Measurements from ENCODE around the gene KRTAP22-2. TPM values are rescaled to one million over a fixed set of nuclear protein-coding genes. Genes with fewer than 3 reads are reported as not detected.

KRTAP22-2 gene
- total RNA-seq, 1 donor from 2014 or later = not detected

- Mint-ChIP-seq H3K4me3 (no peak overlapping the region), H3K27ac (no peak overlapping the region), H3K4me1 (no peaks in the 10 kb centered on the region), H3K9me3 (peaks cover 3% of the 10 kb centered on the region), H3K36me3 (ENCODE audit: low read depth) (no peaks in the 10 kb centered on the region), H3K27me3 (no peaks in the 10 kb centered on the region)
- intact Hi-C loops (cut with micrococcal nuclease) = no loop called here
- ChIA-PET CTCF (no interaction called here), POLR2A (no interaction called here)
- TF ChIP-seq CTCF (IDR thresholded peaks at IDR 0.05) = no peak
- ATAC-seq (ENCODE audit: low read depth) (no peak), DNase-seq (no peak)
Measured at GRCh38 chr21:30577766-30578165, 12.4 kb downstream of the KRTAP22-2 start.

GRCh38 chr21:30567617-30568016 is 22.6 kb downstream of the KRTAP22-2 start:
- Mint-ChIP-seq H3K27me3 (no peaks in the 10 kb centered on the region), H3K36me3 (ENCODE audit: low read depth) (no peaks in the 10 kb centered on the region), H3K4me3 (no peak overlapping the region), H3K27ac (no peak overlapping the region), H3K4me1 (no peaks in the 10 kb centered on the region), H3K9me3 (peaks cover 2% of the 10 kb centered on the region)
- no peak for TF ChIP-seq CTCF (IDR thresholded peaks at IDR 0.05)
- intact Hi-C loops (cut with micrococcal nuclease) = no loop called here
- ChIA-PET POLR2A (no interaction called here), CTCF (no interaction called here)
- no peak for ATAC-seq (ENCODE audit: low read depth)
- DNase-seq = no peak

- Mint-ChIP-seq H3K27me3 (no peaks in the 10 kb centered on the region), H3K36me3 (ENCODE audit: low read depth) (no peaks in the 10 kb centered on the region), H3K9me3 (peaks cover 3% of the 10 kb centered on the region), H3K4me3 (no peak overlapping the region), H3K4me1 (no peaks in the 10 kb centered on the region), H3K27ac (no peak overlapping the region)
- DNase-seq (no peak), ATAC-seq (ENCODE audit: low read depth) (no peak)
- intact Hi-C loops (cut with micrococcal nuclease) = no loop called here
- ChIA-PET CTCF (no interaction called here), POLR2A (no interaction called here)
- no peak for TF ChIP-seq CTCF (IDR thresholded peaks at IDR 0.05)
Measured at GRCh38 chr21:30563630-30564029, 26.6 kb downstream of the KRTAP22-2 start.

- H3K4me1 Mint-ChIP-seq = no peaks in the 10 kb centered on the region
- no peak for ATAC-seq (ENCODE audit: low read depth)
Measured at GRCh38 chr21:30563072-30563471, 27.1 kb downstream of the KRTAP22-2 start.

GRCh38 chr21:30561957-30562356 is 28.2 kb downstream of the KRTAP22-2 start:
- no peak overlapping the region for H3K4me3 Mint-ChIP-seq
- ChIA-PET CTCF (no interaction called here), POLR2A (no interaction called here)
- no peak overlapping the region for H3K27ac Mint-ChIP-seq
- no peak for DNase-seq
- H3K36me3 Mint-ChIP-seq (ENCODE audit: low read depth) = no peaks in the 10 kb centered on the region
- intact Hi-C loops (cut with micrococcal nuclease) = no loop called here
- no peak for ATAC-seq (ENCODE audit: low read depth)
- no peaks in the 10 kb centered on the region for H3K27me3 Mint-ChIP-seq
- H3K9me3 Mint-ChIP-seq = peaks cover 6% of the 10 kb centered on the region
- H3K4me1 Mint-ChIP-seq = no peaks in the 10 kb centered on the region
- TF ChIP-seq CTCF (IDR thresholded peaks at IDR 0.05) = no peak

More at GRCh38 chr21:30563072-30563471, 27.1 kb downstream of the KRTAP22-2 start:
- Mint-ChIP-seq H3K27me3 (no peaks in the 10 kb centered on the region), H3K9me3 (peaks cover 3% of the 10 kb centered on the region), H3K27ac (no peak overlapping the region), H3K36me3 (ENCODE audit: low read depth) (no peaks in the 10 kb centered on the region), H3K4me3 (no peak overlapping the region)
- TF ChIP-seq CTCF (IDR thresholded peaks at IDR 0.05) = no peak
- ChIA-PET POLR2A (no interaction called here), CTCF (no interaction called here)
- DNase-seq = no peak
- intact Hi-C loops (cut with micrococcal nuclease) = no loop called here

Data from activated B cell treated with CpG ODN at 0.5 μM for 24 hours (primary cell).